GM19240 (cell line): ENCODE measurements around the gene NAPEPLD.
"Not testable (repeated sequence)": the region's sequence is repeated elsewhere in the genome, so short reads cannot be mapped to it uniquely, and the experiment has no call there.

Experiments used
- DNase-seq: peaks from one replicate; pipeline ENCODE4 v3.0.0; 2011; ENCODE audit warnings: low spot score; ENCODE audit not compliant: insufficient read length

Gene NAPEPLD

DNA sequence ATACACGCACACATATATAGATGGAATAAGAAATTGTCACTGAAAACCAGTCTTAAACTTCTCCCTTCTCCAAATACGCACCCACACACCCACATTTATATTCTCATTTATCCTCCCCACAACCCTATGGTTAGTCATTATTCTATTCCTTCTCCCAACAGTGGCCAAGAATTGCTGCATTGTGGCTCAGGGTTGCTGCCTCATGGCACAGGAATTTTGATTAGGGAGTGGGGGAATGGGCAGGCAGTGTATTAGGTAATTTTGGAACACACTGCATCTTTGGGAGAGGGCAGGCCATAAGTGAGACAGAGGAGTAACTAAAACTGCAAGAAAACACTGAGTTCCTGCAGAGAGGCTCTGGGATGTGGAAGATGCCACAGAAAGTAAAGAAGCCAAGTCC is 35.7 kb downstream of the NAPEPLD start:
- no peak for DNase-seq

DNA sequence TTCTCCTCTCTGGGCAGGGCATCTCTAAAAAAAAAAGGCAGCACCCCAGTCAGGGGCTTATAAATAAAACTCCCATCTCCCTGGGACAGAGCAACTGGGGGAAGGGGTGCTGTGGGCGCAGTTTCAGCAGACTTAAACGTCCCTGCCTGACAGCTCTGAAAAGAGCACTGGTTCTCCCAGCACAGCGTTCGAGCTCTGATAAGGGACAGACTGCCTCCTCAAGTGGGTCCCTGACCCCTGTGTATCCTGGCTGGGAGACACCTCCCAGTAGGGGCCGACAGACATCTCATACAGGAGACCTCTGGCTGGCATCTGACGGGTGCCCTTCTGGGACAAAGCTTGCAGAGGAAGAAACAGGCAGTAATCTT is 42.2 kb downstream of the NAPEPLD start:
- not testable (repeated sequence) for DNase-seq

DNA sequence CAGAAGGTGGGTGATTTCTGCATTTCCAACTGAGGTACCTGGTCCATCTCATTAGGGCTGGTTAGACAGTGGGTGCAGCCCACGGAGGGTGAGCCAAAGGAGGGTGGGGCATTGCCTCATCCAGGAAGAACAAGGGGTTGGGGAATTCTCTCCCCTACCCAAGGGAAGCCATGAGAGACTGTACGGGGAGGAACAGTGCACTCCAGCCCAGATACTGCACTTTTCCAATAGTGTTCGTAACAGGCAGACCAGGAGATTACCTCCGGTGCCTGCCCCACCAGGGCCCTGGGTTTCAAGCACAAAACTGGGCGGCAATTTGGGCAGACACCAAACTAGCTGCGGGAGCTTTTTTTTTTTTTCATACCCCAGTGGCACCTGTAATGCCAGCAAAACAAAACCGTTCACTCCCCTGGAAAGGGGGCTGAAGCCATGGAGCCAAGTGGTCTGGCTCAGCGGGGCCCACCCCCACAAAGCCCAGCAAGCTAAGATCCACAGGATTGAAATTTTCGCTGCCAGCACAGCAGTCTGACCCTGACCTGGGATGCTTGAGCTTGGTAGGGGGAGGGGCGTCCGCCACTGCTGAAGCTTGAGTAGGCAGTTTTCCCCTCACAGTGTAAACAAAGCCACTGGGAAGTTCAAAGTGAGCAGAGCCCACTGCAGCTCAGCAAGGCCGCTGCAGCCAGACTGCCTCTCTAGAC is 42.7 kb downstream of the NAPEPLD start:
- no peak for DNase-seq

DNA sequence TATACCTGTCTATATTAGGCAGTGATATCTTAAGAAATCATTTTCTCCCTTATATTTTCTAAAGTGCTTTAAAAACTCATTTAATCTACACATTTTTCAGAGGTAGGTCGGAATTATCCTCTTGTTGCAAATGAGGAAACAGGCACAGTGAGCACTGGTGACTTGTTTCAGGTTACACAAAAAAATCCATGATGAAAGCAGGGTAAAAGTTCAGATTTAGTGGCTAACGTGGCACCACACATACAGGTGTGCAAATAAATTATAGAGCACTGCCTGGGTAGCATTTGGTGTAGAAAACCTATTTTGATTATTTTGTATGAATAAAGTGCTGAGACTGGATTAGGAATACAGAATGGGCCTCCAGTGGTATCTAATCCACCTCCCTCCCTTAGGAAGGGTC is 47.4 kb downstream of the NAPEPLD start:
- no peak for DNase-seq

DNA sequence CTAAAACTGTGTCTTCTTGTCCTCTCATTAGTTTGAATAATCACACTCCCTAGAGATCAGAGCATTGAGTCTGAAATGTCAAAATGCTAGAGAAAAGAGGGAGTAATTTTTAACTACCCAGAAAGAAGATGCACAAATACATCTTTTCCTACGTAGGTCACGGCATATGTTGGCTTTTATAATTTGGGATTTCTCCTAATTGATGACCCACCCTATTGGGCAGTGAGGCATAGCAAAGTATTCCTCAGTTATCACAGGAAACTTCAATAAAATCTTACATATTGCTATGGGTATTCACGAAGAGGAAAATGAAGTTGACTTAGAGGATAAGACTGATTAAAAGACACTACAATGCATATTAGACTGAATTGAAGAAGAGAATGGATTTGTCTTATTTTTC is 48.6 kb downstream of the NAPEPLD start:
- no peak for DNase-seq

DNA sequence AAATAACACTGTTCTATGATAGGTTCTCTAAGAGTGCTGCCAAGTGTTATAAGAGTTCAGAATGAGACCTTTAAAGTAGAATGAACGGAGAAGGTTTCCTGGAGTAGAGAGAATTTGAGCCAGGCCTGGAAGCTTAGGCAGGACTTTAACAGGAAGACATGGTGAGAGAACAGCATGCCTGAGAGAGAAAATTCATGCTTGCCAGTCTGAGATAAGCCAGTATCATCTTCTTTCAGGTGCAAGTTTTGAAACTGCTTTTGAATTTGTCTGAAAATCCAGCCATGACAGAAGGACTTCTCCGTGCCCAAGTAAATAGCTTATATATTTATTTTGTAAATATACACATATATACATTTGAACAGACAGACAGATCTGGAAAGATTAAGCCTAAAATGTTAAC is 51.9 kb downstream of the NAPEPLD start:
- no peak for DNase-seq

DNA sequence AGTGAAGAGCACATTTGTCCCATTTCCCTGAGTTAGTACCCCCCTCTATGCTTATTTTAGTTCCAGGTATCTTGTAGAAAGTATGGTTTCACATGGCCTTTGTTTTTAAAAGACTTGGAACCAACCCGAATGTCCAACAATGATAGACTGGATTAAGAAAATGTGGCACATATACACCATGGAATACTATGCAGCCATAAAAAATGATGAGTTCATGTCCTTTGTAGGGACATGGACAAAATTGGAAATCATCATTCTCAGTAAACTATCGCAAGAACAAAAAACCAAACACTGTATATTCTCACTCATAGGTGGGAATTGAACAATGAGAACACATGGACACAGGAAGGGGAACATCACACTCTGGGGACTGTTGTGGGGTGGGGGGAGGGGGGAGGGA is 53.3 kb downstream of the NAPEPLD start:
- DNase-seq: not testable (repeated sequence)

DNA sequence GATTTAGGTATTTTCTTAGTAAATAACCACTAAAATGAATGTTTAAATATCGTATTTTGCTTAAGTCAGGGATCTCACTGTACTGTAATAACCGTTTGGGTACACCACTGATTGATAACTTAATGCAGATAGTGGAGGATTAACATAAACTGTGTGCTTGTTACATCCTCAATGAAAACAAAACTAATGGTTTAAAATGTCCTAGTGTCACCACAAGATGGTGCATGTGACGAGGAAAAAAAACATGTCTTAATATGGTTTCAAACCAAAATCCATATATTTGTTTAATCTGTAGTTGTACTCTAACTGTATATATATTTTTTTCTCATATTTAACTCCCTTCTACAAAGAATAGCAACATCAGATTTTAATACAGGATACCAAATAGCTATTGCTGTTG is 54.8 kb downstream of the NAPEPLD start:
- no peak for DNase-seq

DNA sequence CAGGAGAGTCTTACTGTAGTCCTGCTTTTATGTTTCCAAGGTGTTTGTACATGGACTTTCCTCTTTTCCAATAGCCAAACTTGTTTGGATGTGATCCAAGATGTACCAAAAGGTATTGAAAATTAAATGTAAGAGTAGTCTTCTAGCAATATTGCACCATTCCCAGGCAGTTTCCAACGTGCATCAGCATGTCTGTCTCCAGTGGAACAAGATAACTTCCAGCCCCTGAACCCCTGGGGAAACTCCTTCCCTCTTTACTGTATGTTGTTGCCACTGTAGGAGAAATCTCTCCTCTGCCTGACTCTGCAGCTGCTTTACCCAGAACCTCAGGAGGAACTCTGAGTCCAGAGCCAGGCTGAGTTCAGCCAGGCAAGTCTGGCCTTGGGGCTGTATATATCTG is 55.5 kb downstream of the NAPEPLD start:
- DNase-seq: no peak

DNA sequence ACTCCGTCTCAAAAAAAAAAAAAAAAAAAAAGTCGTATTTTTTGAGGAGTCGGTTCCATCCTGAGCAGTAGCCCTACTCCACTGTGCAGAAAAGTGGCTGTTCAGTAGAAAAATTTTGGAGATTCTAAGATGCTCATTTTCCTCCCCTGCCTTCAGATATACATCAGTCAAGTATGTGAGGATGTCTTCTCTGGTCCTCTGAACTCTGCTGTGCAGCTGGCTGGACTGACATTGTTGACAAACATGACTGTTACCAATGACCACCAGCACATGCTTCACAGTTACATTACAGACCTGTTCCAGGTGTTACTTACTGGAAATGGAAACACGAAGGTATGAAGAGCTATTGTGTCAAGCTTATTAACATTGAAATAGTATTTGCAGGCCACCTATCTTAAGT is 56.6 kb downstream of the NAPEPLD start:
- not testable (repeated sequence) for DNase-seq

DNA sequence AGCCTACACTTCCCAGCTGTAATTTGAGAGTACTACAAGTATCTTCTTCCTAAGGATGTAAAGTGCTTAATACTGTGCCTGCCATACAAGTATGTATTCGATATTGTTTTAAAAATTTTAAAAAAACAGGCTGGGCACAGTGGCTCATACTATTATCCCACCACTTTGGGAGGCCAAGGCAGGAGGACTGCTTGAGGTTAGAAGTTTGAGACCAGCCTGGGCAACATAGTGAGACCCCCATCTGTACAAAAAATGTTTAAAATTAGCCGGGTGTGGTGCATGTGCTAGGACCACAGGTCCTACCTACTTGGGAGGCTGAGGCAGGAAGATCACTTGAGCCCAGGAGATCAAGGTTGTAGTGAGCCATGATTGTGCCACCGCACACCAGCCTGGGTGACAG is 65.7 kb downstream of the NAPEPLD start:
- no peak for DNase-seq

DNA sequence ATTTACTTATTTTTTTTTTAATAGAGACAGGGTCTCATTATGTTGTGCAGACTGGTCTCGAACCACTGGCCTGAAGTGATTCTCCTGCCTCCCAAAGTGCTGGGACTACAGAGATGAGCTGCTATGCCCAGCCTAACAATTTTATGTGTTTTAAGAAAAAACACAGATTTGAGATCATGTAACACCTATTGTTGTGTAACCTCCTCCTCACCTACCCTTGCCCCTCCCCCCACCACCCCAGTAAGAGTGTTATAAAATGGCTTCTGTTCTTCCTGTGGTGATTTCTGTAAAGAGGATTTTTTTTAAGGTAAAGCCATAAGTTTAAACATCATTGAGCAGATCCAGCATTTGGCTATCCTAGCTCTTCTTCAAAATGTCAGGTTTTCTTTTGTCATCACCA is 66.4 kb downstream of the NAPEPLD start:
- DNase-seq: no peak

DNA sequence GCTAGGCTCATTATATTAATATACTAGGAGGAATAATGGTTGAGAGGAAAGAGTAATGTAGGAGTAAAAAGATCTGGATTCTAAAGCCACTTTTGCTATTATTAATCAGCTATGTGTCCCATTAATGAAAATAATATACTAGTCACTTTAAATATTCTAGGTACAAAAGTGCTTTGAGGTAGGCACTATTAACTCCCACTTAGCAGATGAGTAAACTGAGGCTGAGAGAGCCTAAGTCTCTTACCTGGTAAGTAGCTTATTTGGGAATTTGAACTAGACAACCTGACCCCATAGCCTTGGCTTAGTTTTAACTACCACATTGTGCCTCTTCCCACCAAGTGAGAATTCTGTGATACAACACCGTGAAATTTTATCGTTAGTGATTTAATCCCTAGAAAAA is 68.0 kb downstream of the NAPEPLD start:
- DNase-seq: no peak

DNA sequence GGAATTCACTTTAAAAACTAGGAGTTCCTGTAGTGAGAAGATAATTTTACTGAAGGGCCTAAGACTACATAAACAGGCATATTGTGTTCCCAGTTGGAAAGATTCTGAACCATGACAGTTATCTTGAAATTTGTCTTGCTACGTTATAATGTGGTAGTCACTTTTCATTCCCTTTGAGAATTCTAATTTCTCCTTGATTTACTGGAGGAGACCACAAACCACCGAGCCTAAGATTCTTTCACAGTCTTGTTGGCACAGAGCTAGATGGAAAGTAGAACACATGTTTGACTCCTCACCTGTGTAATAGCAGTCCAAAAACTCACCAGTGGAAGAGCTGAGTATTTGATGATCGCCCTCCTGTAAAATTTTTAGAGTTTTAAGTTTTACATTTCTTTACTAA is 69.1 kb downstream of the NAPEPLD start:
- no peak for DNase-seq

DNA sequence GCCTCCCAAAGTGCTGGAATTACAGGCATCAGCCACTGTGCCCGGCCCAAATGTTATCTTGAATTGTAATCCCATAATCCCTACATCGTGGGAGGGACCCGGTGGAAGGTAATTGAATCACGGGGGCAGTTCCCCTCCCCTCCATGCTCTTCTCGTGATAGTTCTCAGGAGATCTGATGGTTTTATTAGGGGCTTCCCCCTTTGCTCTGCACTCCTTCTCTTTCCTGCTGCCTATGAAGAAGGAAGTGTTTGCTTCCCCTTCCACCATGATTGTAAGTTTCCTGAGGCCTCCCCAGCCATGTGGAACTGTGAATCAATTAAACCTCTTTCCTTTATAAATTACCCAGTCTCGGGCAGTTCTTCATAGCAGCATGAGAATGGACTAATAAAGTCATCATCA is 70.7 kb downstream of the NAPEPLD start:
- DNase-seq: not testable (repeated sequence)

DNA sequence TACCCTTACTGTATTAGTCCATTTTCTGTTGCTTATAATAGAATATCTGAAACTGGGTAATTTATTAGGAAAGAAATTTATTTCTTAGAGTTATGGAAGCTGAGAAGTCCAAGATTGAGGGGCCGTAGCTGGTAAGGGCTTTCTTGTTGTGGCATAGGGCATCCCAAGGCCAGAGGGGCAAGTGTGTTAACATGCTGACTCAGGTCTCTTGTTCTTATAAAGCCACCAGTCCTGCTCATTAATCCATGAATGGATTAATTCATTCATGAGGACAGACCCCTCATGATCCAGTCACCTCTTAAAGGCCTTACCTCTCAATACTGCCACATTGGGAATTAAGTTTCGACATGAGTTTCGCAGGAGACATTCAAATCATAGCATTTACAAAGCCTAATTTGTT is 71.6 kb downstream of the NAPEPLD start:
- DNase-seq: no peak

DNA sequence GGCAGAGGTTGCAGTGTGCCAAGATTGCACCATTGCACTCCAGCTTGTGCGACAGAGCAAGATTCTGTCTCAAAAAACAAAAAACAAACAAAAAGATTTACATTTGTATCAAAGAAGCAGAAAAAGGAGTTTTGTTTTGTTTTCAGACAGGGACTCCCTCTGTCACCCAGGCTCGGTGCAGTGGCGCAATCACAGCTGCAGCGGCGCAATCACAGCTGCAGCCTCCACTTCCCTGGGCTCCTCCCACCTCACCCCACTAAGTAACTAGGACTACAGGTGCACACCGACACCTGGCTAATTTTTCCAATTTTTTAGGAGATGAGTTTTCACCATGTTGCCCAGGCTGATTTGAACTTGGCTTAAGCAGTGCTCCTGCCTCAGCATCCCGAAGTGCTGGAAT is 72.1 kb downstream of the NAPEPLD start:
- no peak for DNase-seq

DNA sequence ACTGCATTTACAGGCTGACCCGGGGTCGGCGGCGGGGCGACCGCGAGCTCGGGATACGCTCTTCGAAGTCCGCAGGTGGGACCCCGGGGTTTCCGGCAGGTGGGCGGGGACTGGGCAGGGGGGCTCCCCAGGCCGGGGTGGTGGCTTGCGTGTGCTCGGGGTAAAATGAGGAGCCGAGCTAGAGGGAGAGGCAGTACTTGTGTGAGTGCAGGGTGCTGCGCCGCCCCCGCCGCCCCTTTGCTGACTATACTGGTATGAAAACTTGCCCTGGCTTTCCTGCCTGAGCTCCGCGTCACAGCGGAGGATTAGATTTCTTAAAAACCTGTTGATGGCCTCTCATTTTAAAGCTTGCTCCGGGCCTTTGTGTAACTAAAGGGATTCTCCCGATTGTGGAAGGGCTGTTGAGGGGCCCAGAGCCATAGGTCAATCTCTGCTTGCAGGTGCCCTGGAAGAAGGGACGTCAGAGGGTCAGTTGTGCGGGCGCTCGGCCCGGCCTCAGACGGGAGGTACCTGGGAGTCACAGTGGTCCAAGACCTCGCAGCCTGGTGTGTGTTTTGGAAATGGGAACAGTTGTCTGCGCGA is 73.5 kb downstream of the NAPEPLD start:
- DNase-seq: peak; percentile 20

DNA sequence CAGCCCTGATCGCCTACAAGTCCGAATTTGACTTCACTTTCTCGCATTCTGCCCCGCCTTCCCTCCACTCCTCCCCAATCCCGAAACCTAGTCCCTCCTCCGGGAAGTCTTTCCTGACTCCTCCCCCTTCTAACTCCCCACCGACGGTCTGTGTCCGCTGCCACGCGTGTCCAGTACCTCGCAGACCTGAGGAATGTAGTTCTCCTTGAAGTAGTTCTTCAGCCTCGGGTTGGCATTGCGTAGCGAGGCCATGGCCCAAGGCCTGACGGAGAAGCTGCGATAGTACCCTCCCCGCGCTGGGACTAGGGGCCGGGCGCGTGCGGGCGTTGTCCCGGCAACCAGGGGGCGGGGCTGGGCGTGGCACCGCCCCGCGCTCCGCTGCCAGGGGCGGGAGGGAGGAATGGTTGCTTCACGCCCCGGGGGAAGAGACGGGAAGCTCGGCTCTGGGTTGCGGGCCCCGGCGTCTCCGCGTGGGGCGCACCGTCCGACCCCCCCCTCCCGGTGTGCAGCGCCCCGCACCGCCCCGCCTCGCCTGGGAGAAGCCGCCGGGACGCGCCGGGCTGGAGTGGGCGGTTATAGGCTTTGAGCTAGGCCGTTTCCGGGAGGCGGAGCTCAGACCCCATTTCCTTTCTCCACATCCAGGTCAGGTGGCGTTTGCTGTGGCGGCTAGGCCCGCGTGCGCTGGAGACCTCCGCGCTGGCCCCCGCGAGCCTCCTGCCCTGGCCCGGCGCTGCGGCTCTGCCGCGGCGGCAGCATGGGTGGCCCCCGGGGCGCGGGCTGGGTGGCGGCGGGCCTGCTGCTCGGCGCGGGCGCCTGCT is 74.2 kb downstream of the NAPEPLD start, which contains the start of the genes ARMC10 and FBXL13:
ARMC10 (plus strand) TSS at position 622 of the 818 bp plus-strand sequence; CDS start at position 755, 133 bp downstream.
FBXL13 (minus strand) TSS at position 278 of the 818 bp plus-strand sequence.
- DNase-seq: peak; percentile 71

DNA sequence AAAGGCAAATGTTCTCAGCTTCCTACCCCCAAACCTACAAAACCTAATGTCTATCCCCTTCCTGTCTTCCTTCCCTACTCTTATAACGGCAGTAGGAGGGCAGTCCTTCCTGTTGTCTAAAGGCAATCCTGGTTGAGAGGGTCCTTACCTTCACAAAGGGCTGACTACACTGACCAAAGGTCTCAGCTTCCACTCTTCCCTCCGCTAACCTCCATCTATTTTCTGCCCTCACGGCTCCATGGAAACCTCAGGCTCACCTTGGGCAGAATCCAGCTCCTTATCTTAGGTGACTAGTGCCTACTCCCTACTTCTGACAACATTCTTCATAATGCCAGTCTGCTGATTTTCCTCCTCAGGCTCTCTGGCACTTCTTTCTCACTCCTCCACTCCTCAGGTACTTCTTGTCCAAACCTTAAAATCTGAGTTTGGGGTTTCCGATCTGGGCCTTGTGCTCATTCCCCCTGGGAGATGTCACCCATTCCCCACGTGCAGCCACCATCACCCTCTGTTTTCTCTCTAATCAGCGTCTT is 74.8 kb downstream of the NAPEPLD start:
- DNase-seq: peak; percentile 7

DNA sequence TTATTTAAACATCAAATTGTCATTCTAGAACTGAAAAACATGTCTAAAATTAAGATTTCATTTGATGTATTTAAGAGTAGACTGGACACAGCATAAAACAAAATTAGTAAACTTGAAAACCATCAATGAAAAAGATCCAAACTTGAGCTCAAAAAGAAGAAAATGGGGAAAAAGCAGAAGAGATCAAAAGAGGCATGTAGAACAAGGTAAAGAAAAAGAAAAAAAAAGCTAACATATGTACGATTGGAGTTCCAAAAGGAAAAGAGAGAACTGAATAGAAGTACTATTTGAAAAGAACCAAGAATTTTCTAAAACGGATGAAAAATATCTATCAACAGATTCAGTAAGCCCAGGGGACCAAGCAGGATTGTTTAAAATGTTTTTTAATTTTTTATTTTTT is 77.9 kb downstream of the NAPEPLD start:
- no peak for DNase-seq
